Fibroblast of skin of right biceps (primary cell): ENCODE results near the gene CXCR2.
"Not testable (repeated sequence)": the region's sequence is repeated elsewhere in the genome, so short reads cannot be mapped to it uniquely, and the experiment has no call there.

Experiments used
- DNase-seq: peaks from one replicate; pipeline ENCODE4 v3.0.0-alpha.2; 2013

The CXCR2 gene

DNA sequence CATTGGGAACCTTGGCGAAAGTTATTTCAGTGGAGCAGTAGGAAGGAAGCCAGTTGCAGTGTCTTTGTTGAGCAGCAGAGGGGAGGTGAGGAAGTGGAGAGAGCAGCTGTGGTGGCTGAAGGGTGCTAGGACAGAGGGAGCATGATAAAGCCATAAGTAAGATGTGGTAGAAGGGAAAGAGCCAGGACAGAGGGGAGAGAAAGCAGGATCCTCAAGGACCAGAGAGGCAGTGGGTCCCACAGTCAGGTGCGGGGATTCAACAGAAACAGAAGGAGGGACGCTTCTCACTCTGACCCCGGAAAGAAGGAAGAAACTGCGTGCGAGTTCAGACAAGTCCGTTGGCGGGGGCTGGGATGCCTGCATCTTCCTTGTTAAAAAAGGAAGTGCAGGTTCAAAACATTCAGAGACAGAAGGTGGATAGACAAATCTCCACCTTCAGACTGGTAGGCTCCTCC, at the start of gene CXCR2:
TSS of gene CXCR2 (plus strand) at position 403 of the 455 bp plus-strand sequence. CDS start 8,774 bp downstream, outside the sequence.
- no peak for DNase-seq

- DNase-seq = no peak
Measured at GRCh38 chr2:218077464-218078216, 48.2 kb upstream of the CXCR2 start.

- no peak for DNase-seq
Measured at GRCh38 chr2:218079943-218080913, 45.6 kb upstream of the CXCR2 start.

- DNase-seq = no peak
Measured at GRCh38 chr2:218081063-218081462, 44.8 kb upstream of the CXCR2 start.

DNA sequence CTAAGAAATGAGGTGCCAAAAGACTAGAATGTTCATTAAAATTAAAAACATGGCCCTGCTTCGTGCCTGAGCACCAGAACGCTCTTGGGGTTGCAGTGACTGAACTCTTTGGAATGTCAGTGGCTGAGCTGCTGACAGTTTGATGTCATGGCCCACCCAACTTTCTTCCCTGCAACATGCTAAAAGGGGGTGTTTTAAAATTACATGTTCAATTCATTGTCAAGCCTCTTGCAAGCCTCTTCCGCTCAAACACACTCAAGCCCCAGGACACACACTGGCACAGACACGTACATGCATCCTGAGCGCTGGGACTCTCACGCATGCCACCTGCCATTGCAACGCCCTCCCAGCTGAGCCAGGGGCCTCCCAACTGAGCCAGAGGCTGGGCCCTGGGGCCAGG, 44.1 kb upstream of the CXCR2 start:
- DNase-seq = peak; percentile 98

- no peak for DNase-seq
Measured at GRCh38 chr2:218082586-218083351, 43.1 kb upstream of the CXCR2 start.

GRCh38 chr2:218083352-218083676, 42.5 kb upstream of the CXCR2 start:
- no peak for DNase-seq

GRCh38 chr2:218086478-218086877, 39.4 kb upstream of the CXCR2 start:
- no peak for DNase-seq

DNA sequence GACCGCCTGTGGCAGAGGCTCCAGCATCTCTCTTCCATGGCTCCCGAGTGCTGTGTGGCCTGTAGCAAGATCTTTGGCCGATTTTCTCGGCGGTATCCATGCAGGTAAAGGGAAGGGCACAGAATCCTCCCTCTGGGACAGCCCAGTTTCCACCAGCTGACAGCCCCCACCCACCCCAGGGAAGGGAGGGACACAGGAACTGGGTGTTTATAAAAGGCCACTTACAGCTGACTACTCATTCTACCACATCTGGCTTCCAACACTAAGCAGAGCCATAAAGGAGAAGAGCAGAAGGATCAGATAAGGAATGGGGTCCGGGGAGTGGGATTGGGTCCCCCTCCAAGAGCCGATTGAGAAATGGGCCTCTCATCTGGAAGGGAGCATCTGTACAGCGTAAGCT, 36.6 kb upstream of the CXCR2 start:
- DNase-seq = no peak

DNA sequence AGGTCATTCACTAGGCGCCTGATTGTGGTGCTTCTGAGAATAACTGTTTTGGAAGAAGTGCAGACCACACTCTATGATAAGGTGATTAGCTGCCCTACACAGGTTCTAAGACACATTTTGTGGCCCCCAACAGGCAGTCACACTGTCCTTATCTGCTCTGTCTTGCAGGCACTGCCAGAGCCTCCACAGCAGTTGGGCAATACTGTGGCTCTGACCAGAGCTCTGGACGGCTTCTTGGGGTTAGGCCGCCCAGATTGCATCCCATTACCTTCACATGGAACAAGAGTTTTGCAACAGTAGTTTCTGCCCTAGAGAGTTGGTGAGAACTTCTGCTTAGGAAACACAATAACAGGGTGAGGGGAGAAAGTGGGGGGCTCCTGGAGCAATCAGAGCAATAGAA, 34.1 kb upstream of the CXCR2 start:
- no peak for DNase-seq

DNA sequence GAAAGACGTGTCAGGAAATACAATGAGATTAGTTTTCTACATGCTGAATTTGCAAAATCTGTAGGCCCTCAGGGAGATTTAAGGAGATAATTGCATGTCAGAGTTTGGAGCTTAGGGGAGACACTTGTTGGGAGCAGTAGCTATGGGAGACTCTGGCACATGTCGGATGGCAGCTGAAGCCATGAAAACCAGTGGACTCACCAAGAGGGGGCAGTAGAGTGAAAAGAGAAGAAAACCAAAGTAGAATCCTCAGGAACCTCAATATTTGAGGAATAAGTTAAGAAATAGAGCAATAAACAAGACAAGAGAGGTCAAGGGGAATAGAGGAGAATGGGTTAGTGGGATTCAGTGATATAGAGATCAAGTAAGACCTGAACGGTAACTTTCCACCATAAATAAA, 31.9 kb upstream of the CXCR2 start:
- DNase-seq = no peak

DNA sequence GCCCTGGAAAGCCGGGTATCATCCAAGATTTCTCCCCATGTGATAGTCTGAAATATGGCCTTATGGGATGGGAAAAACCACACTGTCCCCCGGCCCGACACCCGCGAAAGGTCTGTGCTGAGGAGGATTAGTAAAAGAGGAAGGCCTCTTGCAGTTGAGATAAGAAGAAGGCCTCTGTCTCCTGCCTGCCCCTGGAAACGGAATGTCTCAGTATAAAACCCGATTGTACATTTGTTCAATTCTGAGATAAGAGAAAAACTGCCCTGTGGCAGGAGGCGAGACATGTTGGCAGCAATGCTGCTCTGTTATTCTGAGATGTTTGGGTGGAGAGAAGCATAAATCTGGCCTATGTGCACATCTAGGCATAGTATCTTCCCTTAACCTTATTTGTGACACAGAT, 30.0 kb upstream of the CXCR2 start:
- DNase-seq = no peak

- no peak for DNase-seq
Measured at GRCh38 chr2:218097975-218098374, 27.9 kb upstream of the CXCR2 start.

DNA sequence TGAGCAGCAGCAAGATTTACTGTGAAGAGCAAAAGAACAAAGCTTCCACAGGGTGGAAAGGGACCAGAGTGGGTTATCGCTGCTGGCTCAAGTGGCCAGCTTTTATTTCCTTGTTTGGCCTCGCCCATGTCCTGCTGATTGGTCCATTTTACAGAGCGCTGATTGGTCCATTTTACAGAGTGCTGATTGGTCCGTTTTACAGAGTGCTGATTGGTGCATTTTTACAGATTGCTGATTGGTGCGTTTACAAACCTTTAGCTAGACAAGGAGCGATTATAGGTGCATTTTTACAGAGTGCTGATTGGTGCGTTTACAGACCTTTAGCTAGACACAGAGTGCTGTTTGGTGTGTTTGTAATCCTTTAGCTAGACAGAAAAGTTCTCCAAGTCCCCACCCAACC, 17.0 kb upstream of the CXCR2 start:
- DNase-seq = not testable (repeated sequence)

DNA sequence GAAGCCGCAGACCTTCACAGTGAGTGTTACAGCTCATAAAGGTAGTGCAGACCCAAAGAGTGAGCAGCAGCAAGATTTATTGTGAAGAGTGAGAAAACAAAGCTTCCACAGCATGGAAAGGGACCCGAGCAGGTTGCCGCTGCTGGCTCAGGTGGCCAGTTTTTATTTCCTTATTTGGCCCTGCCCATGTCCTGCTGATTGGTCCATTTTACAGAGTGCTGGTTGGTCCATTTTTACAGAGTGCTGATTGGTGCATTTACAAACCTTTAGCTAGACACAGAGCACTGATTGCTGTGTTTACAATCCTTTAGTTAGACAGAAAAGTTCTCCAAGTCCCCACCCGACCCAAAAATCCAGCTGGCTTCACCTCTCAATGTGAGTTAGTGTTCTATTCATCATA, 4.0 kb upstream of the CXCR2 start:
- not testable (repeated sequence) for DNase-seq

DNA sequence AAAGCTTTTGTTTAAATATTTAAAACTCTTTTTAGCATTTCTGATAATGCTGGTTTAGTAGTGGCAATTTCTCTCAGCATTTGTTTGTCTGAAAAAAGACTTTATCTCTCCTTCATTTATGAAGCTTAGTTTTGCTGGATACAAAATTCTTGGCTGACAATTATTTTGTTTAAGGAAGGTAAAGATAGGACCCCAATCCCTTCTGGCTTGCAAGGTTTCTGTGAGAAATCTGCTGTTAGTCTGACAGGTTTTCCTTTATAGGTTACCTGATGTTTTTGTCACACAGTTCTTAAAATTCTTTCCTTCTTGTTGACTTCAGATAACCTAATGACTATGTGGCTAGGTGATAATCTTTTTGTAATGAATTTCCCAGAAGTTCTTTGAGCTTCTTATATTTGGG, 3.5 kb upstream of the CXCR2 start:
- DNase-seq = not testable (repeated sequence)

- DNase-seq = no peak
Measured at GRCh38 chr2:218123986-218124385, 1.8 kb upstream of the CXCR2 start.

DNA sequence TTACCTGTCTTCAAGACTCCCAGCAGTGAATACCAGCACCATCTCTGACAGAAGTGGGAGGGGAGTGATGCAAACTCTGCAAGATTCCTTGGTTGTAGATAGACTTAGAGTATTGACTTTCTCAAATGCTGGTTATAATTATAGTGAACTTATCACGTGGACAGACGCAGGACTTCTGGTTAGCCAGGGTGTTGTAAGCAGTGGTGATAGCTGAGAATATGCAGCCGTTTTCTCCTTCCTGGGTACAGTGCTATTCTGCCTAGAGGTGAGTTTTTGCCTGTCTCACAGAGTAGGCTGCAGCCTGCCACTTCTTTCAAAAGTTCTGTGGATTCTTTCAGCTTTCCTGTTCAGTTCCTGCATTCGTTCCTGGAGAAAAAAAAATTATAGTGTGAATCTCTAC, 733 bp upstream of the CXCR2 start:
- DNase-seq = no peak

DNA sequence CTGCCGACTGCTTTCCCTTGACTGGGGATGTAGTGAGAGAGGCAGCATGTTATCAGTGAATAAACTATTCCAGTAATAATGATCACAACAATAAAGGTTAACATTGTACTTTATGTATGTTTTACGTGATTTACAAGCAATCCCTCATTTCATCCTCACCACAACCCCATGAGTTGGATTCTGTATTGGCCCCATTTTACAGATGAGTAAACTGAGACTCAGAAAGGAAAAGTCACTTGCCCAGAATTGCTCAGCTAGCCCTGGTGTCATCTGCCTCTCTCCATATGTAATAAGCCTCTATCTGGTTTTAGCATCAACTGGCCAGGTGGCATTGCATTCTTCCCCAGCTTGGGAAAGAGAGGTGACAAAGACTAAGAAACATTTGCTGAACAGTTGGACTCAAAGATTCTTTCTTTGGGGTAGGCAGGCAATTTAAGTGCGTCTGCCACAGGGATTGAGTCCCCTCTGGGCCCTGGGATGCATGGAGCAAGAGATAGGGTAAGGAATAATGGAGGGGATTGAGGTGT, 2.2 kb downstream of the CXCR2 start:
- DNase-seq = no peak

DNA sequence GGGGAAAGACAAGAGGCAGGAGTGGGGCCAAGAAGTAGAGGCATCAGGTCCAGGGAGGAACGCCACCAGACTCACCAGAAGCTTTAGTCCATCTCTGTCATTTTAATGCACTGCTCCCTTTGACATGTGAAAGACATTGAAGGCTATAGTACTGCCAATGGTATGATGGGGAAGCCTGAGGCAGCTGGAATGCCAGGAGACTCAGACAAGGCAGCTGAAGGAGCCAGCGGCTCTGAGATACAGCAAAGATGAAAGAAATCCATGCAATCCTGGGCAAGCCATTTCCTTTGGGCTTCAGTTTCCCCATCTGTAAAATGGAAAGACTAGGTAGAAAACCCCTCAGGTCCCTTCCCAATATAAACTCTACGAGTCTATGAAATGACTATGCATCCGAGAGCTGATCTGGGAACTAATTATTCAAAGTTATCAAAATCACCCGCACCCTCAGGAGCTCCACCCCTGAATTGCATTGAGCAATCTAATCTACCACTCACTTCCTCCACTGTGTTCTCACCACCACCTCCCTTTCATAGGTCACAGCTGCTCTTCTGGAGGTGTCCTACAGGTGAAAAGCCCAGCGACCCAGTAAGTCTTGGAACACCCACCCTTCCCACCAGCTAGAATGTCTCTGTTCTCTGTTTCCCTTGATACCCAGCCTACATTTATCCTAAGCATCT, 3.1 kb downstream of the CXCR2 start:
- no peak for DNase-seq

DNA sequence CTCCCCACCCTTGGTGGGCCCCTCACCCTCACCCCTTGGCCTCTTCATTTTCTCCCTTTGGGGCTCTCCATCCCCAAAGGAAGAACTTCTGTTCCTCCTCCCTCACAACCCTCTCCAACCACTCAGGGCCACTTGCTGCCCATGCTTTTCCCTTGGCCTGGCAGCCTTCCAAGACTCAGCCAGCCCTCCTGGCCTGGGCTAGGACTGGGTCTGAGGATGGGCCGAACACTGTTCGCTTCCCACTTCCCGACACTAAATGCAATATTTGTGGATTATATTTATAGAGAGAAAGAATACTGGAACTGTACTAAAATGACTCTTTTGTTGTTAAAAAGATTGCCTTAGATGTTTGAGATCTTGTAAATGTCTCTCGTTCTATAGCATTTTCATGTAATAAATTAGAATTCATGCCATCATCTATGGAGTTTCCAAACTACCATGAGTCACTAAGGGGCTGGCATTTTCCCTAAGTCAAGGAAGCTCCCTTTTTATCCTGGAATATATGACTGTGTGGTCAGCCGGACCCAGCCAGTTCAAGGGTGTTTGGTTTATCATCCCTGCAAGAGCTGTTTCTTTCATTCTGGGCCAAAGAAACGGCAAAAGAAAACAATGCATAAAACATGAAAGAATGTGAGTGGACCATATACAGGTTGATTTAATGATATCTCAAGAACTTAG, 3.8 kb downstream of the CXCR2 start:
- no peak for DNase-seq

GRCh38 chr2:218130377-218130776, 4.5 kb downstream of the CXCR2 start:
- DNase-seq = no peak
